Measurements from ENCODE around the gene OR2V1. TPM values are rescaled to one million over a fixed set of nuclear protein-coding genes. Genes with fewer than 3 reads are reported as not detected.
"Not testable (repeated sequence)": the region's sequence is repeated elsewhere in the genome, so short reads cannot be mapped to it uniquely, and the experiment has no call there.

Gene OR2V1
- total RNA-seq, 5 donors from 2014 or later (not counting 1 experiment from before 2014, with no cell fraction given): not detected

DNA sequence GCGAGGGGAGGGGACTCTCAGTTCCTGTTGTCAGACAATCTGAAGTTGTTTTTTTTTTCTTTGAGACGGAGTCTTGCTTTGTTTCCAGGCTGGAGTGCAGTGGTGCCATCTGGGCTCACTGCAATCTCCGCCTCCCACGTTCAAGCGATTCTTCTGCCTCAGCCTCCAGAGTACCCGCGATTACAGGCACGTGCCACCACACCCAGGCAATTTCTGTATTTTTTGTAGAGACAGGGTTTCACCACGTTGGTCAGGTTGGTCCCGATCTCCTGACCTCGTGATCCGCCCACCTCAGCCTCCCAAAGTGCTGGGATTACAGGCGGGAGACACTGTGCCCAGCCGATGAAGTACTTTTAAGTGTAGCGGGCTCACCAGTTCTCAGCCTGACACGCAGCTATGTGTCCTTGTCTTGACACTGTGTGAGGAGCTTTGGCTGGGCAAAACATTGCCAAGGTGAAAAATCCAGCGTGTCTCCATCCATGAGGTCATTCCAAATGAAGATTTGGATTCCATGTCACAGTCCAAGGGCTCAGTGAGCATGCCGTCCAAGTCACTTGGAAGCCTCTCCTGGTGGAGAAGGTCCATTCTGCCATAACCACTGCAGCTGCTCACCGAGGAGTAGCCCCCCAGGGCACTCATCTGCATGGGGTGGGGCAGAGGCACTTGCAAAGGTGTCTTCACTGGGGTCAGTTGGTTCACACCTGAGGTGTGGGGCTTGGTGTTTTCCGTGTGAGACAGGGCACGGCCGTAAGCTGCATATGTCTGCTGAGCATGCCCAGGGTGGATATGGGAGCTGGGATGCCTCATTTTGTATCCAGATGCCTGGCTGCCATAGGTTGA is 32.0 kb downstream of the OR2V1 start:
- H3K4me1 ChIP-seq (ENCODE audit: control insufficient read depth in 1 of 2, extremely low read depth in 1 of 2, insufficient read depth in 2 of 2, low read length in 2 of 2): peaks cover 0 to 4% of the 10 kb centered on the region in 2 experiments
- ATAC-seq (replicated peaks in 1 of 4) (peak in 1 of 4 experiments; percentile 19), DNase-seq (no peak)
- no peaks in the 10 kb centered on the region for H3K9me3 ChIP-seq
- no peak overlapping the region for H3K4me3 ChIP-seq (ENCODE audit: control insufficient read depth in 1 of 2, extremely low read depth in 1 of 2, low read length in 1 of 2)
- Mint-ChIP-seq H3K36me3 (no peaks in the 10 kb centered on the region), H3K9me3 (no peaks in the 10 kb centered on the region), H3K4me3 (peak overlapping the region in 2 of 3 donors; percentile 9 to 48), H3K27me3 (peaks cover 24 to 29% of the 10 kb centered on the region in 2 donors), H3K27ac (peak overlapping the region in 1 of 2 donors; percentile 5), H3K4me1 (peaks cover 6 to 14% (median 14%) of the 10 kb centered on the region in 3 donors)
- ChIA-PET POLR2A (no interaction called here), CTCF (no interaction called here)
- 26% methylated on average over 18 of the region's 22 CpGs for WGBS (ENCODE audit: insufficient coverage)
- no peaks in the 10 kb centered on the region for H3K36me3 ChIP-seq (ENCODE audit: control insufficient read depth in 2 of 2, extremely low read depth in 1 of 2, insufficient read depth in 1 of 2, low read length in 1 of 2)
- H3K27ac ChIP-seq (ENCODE audit: low read length): no peak overlapping the region
- peaks cover 10 to 21% of the 10 kb centered on the region in 2 experiments for H3K27me3 ChIP-seq (replicated peaks in 1 of 2; ENCODE audit: control insufficient read depth in 2 of 2, extremely low read depth in 1 of 2, insufficient read depth in 2 of 2, low read length in 1 of 2)

DNA sequence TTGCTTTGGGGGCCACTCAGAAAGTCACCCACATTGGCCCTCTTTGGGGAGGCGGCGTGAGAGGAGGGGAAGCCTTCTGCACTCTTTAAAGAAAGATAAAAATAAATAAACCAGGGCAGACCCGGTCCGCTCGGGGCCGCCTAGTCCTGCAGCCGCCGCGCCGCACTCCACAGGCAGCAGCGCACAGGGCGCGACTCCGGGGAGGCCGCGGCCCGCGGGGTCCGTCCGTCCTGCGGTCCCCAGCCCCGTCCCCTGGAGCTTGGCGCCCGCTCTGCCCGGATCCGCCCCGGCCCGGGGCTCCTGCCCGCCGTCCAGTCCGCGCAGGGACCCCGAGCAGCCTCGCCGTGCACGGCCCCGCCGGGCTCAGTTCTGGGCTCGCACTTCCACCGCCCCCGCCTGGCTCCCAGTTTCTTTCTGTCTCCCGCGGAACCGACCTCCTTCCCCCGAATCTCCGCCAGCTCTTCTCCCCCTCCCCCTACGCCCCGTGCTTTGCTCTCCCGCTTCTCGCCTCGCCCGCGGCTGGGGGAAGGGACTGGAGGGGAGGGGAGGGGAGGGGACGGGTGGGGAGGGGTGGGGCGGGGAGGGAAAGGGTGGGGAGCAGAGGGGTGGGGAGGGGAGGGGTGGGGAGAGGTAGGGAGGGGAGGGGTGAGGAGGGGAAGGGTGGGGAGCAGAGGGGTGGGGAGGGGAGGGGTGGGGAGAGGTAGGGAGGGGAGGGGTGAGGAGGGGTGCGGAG is 33.0 kb downstream of the OR2V1 start:
- H3K4me1 ChIP-seq (ENCODE audit: control insufficient read depth in 1 of 2, extremely low read depth in 1 of 2, insufficient read depth in 2 of 2, low read length in 2 of 2); H3K9me3 ChIP-seq; H3K36me3 ChIP-seq (ENCODE audit: control insufficient read depth in 2 of 2, extremely low read depth in 1 of 2, insufficient read depth in 1 of 2, low read length in 1 of 2); DNase-seq; H3K4me3 ChIP-seq (ENCODE audit: control insufficient read depth in 1 of 2, extremely low read depth in 1 of 2, low read length in 1 of 2); H3K9me3 Mint-ChIP-seq; POLR2A ChIA-PET; H3K27ac Mint-ChIP-seq; CTCF ChIA-PET; H3K36me3 Mint-ChIP-seq; H3K27ac ChIP-seq (ENCODE audit: low read length); H3K4me3 Mint-ChIP-seq: not testable (repeated sequence)
- WGBS (ENCODE audit: insufficient coverage): no CpG with 5 or more reads among the region's 56 CpGs
- peaks cover 4 to 14% (median 14%) of the 10 kb centered on the region in 3 donors for H3K4me1 Mint-ChIP-seq
- peak in 2 of 4 experiments; percentile 23 to 32 for ATAC-seq (replicated peaks in 1 of 4)
- H3K27me3 ChIP-seq (replicated peaks in 1 of 2; ENCODE audit: control insufficient read depth in 2 of 2, extremely low read depth in 1 of 2, insufficient read depth in 2 of 2, low read length in 1 of 2): peaks cover 10 to 24% of the 10 kb centered on the region in 2 experiments
- H3K27me3 Mint-ChIP-seq: peaks cover 29 to 32% of the 10 kb centered on the region in 2 donors

DNA sequence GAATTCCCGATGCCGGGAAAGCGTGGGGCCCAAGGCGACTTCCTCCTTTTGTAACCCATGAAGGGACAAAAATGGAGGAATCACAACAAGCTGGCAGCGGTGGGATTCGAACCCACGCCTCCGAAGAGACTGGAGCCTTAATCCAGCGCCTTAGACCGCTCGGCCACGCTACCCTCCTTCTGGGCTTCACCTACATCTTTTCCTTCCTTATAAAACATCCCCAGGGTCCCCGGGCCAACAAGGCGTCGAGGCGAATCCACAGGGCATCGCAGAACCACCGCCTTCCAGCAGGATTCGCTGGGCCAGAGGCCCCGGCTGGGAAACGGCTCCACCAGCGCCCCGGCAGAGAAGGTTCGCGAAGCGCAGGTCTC is 33.6 kb downstream of the OR2V1 start:
- peaks cover 11 to 29% of the 10 kb centered on the region in 2 experiments for H3K27me3 ChIP-seq (replicated peaks in 1 of 2; ENCODE audit: control insufficient read depth in 2 of 2, extremely low read depth in 1 of 2, insufficient read depth in 2 of 2, low read length in 1 of 2)
- H3K9me3 Mint-ChIP-seq; H3K9me3 ChIP-seq; H3K36me3 ChIP-seq (ENCODE audit: control insufficient read depth in 2 of 2, extremely low read depth in 1 of 2, insufficient read depth in 1 of 2, low read length in 1 of 2); CTCF ChIA-PET; H3K4me3 ChIP-seq (ENCODE audit: control insufficient read depth in 1 of 2, extremely low read depth in 1 of 2, low read length in 1 of 2); POLR2A ChIA-PET; H3K36me3 Mint-ChIP-seq; H3K27ac ChIP-seq (ENCODE audit: low read length); H3K4me3 Mint-ChIP-seq; H3K4me1 ChIP-seq (ENCODE audit: control insufficient read depth in 1 of 2, extremely low read depth in 1 of 2, insufficient read depth in 2 of 2, low read length in 2 of 2); H3K27ac Mint-ChIP-seq; DNase-seq; ATAC-seq (replicated peaks in 1 of 4): not testable (repeated sequence)
- no CpG with 5 or more reads among the region's 26 CpGs for WGBS (ENCODE audit: insufficient coverage)
- H3K27me3 Mint-ChIP-seq: peaks cover 32 to 35% of the 10 kb centered on the region in 2 donors
- H3K4me1 Mint-ChIP-seq: peaks cover 4 to 14% (median 14%) of the 10 kb centered on the region in 3 donors

DNA sequence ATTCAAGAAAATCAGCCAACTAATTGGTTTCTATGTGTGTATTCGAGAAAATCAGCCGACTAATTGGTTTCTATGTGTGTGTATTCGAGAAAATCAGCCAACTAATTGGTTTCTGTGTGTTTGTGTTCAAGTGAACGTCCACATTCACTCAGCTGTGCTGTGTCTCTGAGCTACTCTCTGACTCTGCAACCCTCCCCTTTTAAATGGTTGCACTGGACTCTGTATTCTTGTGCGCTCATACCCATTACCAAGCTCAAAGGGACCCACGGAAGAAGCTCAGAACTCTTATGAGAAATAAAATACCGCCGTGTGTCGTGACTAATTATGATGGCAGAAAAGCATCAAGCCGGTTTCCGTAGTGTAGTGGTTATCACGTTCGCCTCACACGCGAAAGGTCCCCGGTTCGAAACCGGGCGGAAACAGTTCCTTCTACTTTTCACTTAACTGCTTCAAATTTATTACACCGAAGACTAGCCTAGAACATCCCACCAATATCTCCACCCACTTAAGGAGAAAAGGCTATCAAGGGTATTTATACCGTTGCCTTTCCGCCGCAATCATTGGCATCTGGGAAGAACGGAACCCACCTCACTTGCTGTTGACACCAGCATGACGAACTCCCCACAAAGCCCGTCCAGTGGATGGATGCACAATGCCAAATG is 34.1 kb downstream of the OR2V1 start:
- H3K36me3 ChIP-seq (ENCODE audit: control insufficient read depth in 2 of 2, extremely low read depth in 1 of 2, insufficient read depth in 1 of 2, low read length in 1 of 2); H3K27ac ChIP-seq (ENCODE audit: low read length); H3K27ac Mint-ChIP-seq; CTCF ChIA-PET; DNase-seq; H3K4me1 ChIP-seq (ENCODE audit: control insufficient read depth in 1 of 2, extremely low read depth in 1 of 2, insufficient read depth in 2 of 2, low read length in 2 of 2); ATAC-seq (replicated peaks in 1 of 4); H3K9me3 ChIP-seq; H3K36me3 Mint-ChIP-seq; H3K4me3 ChIP-seq (ENCODE audit: control insufficient read depth in 1 of 2, extremely low read depth in 1 of 2, low read length in 1 of 2); H3K9me3 Mint-ChIP-seq; H3K4me3 Mint-ChIP-seq; POLR2A ChIA-PET: not testable (repeated sequence)
- WGBS (ENCODE audit: insufficient coverage): no CpG with 5 or more reads among the region's 26 CpGs
- Mint-ChIP-seq H3K27me3 (peaks cover 37 to 40% of the 10 kb centered on the region in 2 donors), H3K4me1 (peaks cover 4 to 14% (median 14%) of the 10 kb centered on the region in 3 donors)
- H3K27me3 ChIP-seq (replicated peaks in 1 of 2; ENCODE audit: control insufficient read depth in 2 of 2, extremely low read depth in 1 of 2, insufficient read depth in 2 of 2, low read length in 1 of 2): peaks cover 11 to 34% of the 10 kb centered on the region in 2 experiments

DNA sequence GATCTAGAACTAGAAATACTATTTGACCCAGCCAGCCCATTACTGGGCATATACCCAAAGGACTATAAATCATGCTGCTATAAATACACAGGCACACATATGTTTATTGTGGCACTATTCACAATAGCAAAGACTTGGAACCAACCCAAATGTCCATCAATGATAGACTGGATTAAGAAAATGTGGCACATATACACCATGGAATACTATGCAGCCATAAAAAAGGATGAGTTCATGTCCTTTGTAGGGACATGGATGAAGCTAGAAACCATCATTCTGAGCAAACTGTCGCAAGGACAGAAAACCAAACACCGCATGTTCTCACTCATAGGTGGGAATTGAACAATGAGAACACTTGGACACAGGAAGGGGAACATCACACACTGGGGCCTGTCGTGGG is 35.8 kb downstream of the OR2V1 start:
- Mint-ChIP-seq H3K4me1 (peaks cover 4 to 12% (median 12%) of the 10 kb centered on the region in 3 donors), H3K27me3 (peaks cover 35 to 38% of the 10 kb centered on the region in 2 donors)
- H3K4me3 Mint-ChIP-seq; H3K36me3 ChIP-seq (ENCODE audit: control insufficient read depth in 2 of 2, extremely low read depth in 1 of 2, insufficient read depth in 1 of 2, low read length in 1 of 2); POLR2A ChIA-PET; H3K27ac Mint-ChIP-seq; H3K9me3 ChIP-seq; H3K27ac ChIP-seq (ENCODE audit: low read length); ATAC-seq (replicated peaks in 1 of 4); CTCF ChIA-PET; H3K4me1 ChIP-seq (ENCODE audit: control insufficient read depth in 1 of 2, extremely low read depth in 1 of 2, insufficient read depth in 2 of 2, low read length in 2 of 2); H3K36me3 Mint-ChIP-seq; H3K9me3 Mint-ChIP-seq; DNase-seq; H3K4me3 ChIP-seq (ENCODE audit: control insufficient read depth in 1 of 2, extremely low read depth in 1 of 2, low read length in 1 of 2): not testable (repeated sequence)
- H3K27me3 ChIP-seq (replicated peaks in 1 of 2; ENCODE audit: control insufficient read depth in 2 of 2, extremely low read depth in 1 of 2, insufficient read depth in 2 of 2, low read length in 1 of 2): peaks cover 11 to 34% of the 10 kb centered on the region in 2 experiments
- no CpG with 5 or more reads among the region's 3 CpGs for WGBS (ENCODE audit: insufficient coverage)

DNA sequence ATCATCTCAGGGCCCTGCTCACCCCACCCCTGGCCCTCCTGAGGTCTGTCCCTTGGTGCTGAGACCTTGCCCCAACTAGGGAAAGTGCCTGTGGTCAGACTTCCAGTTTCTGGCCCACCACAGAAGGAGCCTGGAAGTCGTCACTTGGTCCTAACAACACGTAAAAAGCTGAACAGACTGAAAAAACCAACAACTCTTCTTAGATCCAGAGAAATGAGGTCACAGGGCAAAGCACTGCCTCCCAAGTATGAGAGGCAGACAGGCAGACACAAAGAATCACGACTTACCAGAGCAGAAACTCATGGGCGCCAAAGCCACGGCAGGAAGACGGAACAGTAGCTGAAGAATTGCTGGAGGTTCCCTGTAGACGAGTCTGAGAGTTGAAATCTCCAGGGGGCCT is 38.5 kb downstream of the OR2V1 start:
- H3K9me3 Mint-ChIP-seq: no peaks in the 10 kb centered on the region
- H3K4me3 Mint-ChIP-seq: no peak overlapping the region
- H3K27me3 ChIP-seq (replicated peaks in 1 of 2; ENCODE audit: control insufficient read depth in 2 of 2, extremely low read depth in 1 of 2, insufficient read depth in 2 of 2, low read length in 1 of 2): peaks cover 2 to 18% of the 10 kb centered on the region in 2 experiments
- 70% methylated on average over 7 of the region's 7 CpGs for WGBS (ENCODE audit: insufficient coverage)
- H3K27ac Mint-ChIP-seq: no peak overlapping the region
- DNase-seq (no peak), ATAC-seq (replicated peaks in 1 of 4) (no peak)
- H3K9me3 ChIP-seq: no peaks in the 10 kb centered on the region
- no peaks in the 10 kb centered on the region for H3K4me1 ChIP-seq (ENCODE audit: control insufficient read depth in 1 of 2, extremely low read depth in 1 of 2, insufficient read depth in 2 of 2, low read length in 2 of 2)
- no peaks in the 10 kb centered on the region for H3K36me3 Mint-ChIP-seq
- no peaks in the 10 kb centered on the region for H3K4me1 Mint-ChIP-seq
- H3K27me3 Mint-ChIP-seq: peaks cover 26 to 29% of the 10 kb centered on the region in 2 donors
- ChIA-PET CTCF (no interaction called here), POLR2A (no interaction called here)
- no peak overlapping the region for H3K27ac ChIP-seq (ENCODE audit: low read length)
- no peak overlapping the region for H3K4me3 ChIP-seq (ENCODE audit: control insufficient read depth in 1 of 2, extremely low read depth in 1 of 2, low read length in 1 of 2)
- H3K36me3 ChIP-seq (ENCODE audit: control insufficient read depth in 2 of 2, extremely low read depth in 1 of 2, insufficient read depth in 1 of 2, low read length in 1 of 2): no peaks in the 10 kb centered on the region

Data from T-cell (primary cell).